OCI-LY3 (cell line): ENCODE results near the gene TMEM245.

Experiments used
- EZH2phosphoT487 ChIP-seq: fragments of 200-600 bp; shearing (Covaris generic); IDR thresholded peaks from 2 replicates; pipeline ENCODE4 v1.6.1; 2018; ENCODE audit warnings: antibody characterized with exemption, mixed run types, low read depth
- TF ChIP-seq, protein P1 (sequence below): fragments of 200-600, 300-600 bp; sonication (generic); IDR thresholded peaks from 2 replicates; pipeline ENCODE4 v1.5.1; 2014; ENCODE audit warnings: antibody characterized with exemption, low read length, low read depth

DNA sequence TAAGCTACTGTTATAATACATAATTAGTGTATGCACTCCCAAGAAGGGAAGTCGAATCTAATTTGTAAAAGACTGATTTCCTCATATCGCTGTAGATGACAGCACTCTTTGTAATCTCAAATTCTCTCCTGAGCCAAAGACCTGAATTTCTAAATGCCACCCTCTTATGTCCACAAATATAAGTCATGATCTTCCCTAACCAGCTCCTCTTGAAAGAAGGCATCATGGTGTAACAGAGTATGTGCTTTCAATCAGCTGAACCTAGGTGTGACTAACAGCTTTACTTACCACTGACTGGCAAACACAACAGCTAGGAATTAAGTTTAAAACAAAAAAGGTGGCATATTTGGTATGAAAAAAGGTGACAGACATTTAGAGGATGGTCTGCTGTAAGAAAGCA, 72.5 kb downstream of the TMEM245 start:
- TF ChIP-seq, protein P1, sequence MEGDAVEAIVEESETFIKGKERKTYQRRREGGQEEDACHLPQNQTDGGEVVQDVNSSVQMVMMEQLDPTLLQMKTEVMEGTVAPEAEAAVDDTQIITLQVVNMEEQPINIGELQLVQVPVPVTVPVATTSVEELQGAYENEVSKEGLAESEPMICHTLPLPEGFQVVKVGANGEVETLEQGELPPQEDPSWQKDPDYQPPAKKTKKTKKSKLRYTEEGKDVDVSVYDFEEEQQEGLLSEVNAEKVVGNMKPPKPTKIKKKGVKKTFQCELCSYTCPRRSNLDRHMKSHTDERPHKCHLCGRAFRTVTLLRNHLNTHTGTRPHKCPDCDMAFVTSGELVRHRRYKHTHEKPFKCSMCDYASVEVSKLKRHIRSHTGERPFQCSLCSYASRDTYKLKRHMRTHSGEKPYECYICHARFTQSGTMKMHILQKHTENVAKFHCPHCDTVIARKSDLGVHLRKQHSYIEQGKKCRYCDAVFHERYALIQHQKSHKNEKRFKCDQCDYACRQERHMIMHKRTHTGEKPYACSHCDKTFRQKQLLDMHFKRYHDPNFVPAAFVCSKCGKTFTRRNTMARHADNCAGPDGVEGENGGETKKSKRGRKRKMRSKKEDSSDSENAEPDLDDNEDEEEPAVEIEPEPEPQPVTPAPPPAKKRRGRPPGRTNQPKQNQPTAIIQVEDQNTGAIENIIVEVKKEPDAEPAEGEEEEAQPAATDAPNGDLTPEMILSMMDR: no peak
- TF ChIP-seq EZH2phosphoT487: no peak
